ENCODE results near the gene AFF4. TPM values are rescaled to one million over a fixed set of nuclear protein-coding genes. Genes with fewer than 3 reads are reported as not detected.

AFF4 gene
- total and polyA plus RNA-seq, 9 of the 15 experiments (the other 6 are each of a cell fraction or from before 2014, with no cell fraction given) = 1.7 to 25.8 (median 17.9) TPM

DNA sequence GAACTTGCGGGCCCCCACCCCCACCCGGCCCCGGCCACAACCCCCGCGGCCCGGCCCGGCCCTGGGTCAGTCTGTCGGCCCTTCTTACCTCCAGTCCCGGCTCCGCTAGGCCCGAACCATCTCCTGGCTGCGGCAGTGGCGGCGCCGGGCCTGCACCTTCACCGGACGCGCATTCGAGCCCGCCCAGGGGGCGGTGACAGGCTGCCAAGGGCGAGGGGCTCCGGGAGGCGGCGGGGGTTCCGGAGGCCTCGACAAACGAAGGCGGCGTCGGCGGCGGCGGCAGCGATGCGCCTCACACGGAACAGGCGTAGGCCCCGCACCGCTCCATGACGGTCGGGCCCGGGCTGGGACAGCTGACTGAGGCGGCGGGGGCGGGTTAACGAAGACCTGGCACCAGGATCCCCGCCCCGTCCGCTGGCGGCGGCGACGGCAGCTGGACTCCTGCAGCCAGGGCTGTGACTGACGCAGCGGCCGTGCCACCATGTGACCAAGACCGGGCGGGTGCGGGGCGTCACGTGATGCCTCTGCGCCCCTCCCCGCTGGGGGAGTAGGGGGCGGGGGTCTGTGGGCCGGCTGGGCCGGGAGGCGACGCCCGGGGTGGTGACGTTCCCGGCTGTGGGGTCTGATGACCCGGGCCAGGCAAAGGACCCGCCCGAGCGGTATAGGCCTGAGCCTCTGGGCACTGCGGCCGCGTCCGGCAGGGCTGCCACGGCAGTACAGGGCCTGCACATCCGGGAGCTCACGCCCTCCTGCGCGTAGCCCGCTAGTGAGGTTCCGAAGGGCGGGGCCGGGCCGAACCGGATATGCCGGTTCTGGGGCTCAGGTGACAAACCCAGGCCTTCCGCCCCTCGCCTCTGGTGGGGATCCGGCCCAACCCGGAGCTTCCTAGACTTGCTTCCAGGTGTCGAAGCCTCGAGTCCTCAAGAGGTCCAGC is at the start of gene AFF4 (continued):
- TF ChIP-seq RBM14 (IDR thresholded peaks at IDR 0.05; ENCODE audit: borderline replicate concordance, insufficient read depth, low read depth, low read length) = no peak
- TF ChIP-seq ZNF764 (CRISPR knock-in tag; IDR thresholded peaks at IDR 0.05; ENCODE audit: low read depth) = no peak
- no peak for TF ChIP-seq ZNF551 (CRISPR knock-in tag; IDR thresholded peaks at IDR 0.05)
- no peak for TF ChIP-seq ZC3H8 (IDR thresholded peaks at IDR 0.05)
- TF ChIP-seq ZNF507 (tag; conservative IDR thresholded peaks at IDR 0.05) = no peak
- TF ChIP-seq ZNF830 (CRISPR knock-in tag; IDR thresholded peaks at IDR 0.05) = 0 out of 2 replicates have a peak, but pooled peaks have one; percentile 46
- TF ChIP-seq, protein P1, sequence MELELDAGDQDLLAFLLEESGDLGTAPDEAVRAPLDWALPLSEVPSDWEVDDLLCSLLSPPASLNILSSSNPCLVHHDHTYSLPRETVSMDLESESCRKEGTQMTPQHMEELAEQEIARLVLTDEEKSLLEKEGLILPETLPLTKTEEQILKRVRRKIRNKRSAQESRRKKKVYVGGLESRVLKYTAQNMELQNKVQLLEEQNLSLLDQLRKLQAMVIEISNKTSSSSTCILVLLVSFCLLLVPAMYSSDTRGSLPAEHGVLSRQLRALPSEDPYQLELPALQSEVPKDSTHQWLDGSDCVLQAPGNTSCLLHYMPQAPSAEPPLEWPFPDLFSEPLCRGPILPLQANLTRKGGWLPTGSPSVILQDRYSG (tag; conservative IDR thresholded peaks at IDR 0.05; ENCODE audit: low read depth) = peak; percentile 68; the same call in 1 of the 2 replicates
- no peak for TF ChIP-seq WHSC1 (IDR thresholded peaks at IDR 0.05; ENCODE audit: low read length)
- TF ChIP-seq, protein P2, sequence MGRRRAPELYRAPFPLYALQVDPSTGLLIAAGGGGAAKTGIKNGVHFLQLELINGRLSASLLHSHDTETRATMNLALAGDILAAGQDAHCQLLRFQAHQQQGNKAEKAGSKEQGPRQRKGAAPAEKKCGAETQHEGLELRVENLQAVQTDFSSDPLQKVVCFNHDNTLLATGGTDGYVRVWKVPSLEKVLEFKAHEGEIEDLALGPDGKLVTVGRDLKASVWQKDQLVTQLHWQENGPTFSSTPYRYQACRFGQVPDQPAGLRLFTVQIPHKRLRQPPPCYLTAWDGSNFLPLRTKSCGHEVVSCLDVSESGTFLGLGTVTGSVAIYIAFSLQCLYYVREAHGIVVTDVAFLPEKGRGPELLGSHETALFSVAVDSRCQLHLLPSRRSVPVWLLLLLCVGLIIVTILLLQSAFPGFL (CRISPR knock-in tag; IDR thresholded peaks at IDR 0.05) = no peak
- TF ChIP-seq MYNN (IDR thresholded peaks at IDR 0.05) = peak; percentile 84; the same call in 1 of the 2 replicates
- TF ChIP-seq MYNN (CRISPR knock-in tag; IDR thresholded peaks at IDR 0.05) = no peak
- no peak for TF ChIP-seq FOXJ3 (CRISPR knock-in tag; IDR thresholded peaks at IDR 0.05)
- no peak for TF ChIP-seq HSF4 (CRISPR knock-in tag; IDR thresholded peaks at IDR 0.05; ENCODE audit: borderline replicate concordance)
- TF ChIP-seq ZNF263 (CRISPR knock-in tag; IDR thresholded peaks at IDR 0.05; ENCODE audit: borderline replicate concordance) = no peak
- TF ChIP-seq BHLHE40 (IDR thresholded peaks at IDR 0.05; ENCODE audit: low read length) = peak; percentile 93
- no peak for TF ChIP-seq MIER1 (IDR thresholded peaks at IDR 0.05; ENCODE audit: low read depth)
- no peak for TF ChIP-seq RFX5 (IDR thresholded peaks at IDR 0.05; ENCODE audit: low read depth, low read length)
- no peak for TF ChIP-seq ZNF77 (CRISPR knock-in tag; IDR thresholded peaks at IDR 0.05)
- TF ChIP-seq NFE2L1 (tag; IDR thresholded peaks at IDR 0.05; ENCODE audit: borderline replicate concordance, low read depth) = no peak
- no peak for TF ChIP-seq ZNF184 (CRISPR knock-in tag; IDR thresholded peaks at IDR 0.05)
- peak; percentile 67; the same call in 1 of the 2 replicates for TF ChIP-seq ZBED1 (IDR thresholded peaks at IDR 0.05)
- no peak for TF ChIP-seq ZNF140 (CRISPR knock-in tag; IDR thresholded peaks at IDR 0.05)
- peak; percentile 89 for TF ChIP-seq TBP (optimal IDR thresholded peaks at IDR 0.05; ENCODE audit: low read depth, low read length)
- no peak for TF ChIP-seq ZBTB8A (IDR thresholded peaks at IDR 0.05; ENCODE audit: partially characterized antibody)
- TF ChIP-seq, protein P3, sequence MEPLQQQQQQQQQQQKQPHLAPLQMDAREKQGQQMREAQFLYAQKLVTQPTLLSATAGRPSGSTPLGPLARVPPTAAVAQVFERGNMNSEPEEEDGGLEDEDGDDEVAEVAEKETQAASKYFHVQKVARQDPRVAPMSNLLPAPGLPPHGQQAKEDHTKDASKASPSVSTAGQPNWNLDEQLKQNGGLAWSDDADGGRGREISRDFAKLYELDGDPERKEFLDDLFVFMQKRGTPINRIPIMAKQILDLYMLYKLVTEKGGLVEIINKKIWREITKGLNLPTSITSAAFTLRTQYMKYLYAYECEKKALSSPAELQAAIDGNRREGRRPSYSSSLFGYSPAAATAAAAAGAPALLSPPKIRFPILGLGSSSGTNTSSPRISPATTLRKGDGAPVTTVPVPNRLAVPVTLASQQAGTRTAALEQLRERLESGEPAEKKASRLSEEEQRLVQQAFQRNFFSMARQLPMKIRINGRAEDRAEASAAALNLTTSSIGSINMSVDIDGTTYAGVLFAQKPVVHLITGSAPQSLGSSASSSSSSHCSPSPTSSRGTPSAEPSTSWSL (CRISPR knock-in tag; IDR thresholded peaks at IDR 0.05; ENCODE audit: borderline replicate concordance) = no peak

Measured in K562 (cell line).